Prostate gland (tissue), 2 donors: ENCODE data around the gene ABLIM1.

Source experiments
- POLR2AphosphoS5 ChIP-seq: sonication (generic); formaldehyde crosslinking; IDR thresholded peaks from one replicate; pipeline ENCODE4 v1.6.1; 2017; ENCODE audit warnings: antibody characterized with exemption
- TF ChIP-seq, protein P1 (sequence below), 4 experiments: fragments of 200-600 bp in 2 of 4; fragments of 450-650 bp in 2 of 4; sonication (generic) in 2 of 4; IDR thresholded peaks; 1 replicate in 3 of 4; 2 replicates in 1 of 4; pipeline ENCODE4 v1.5.1; 2016 to 2019; ENCODE audit warnings: antibody characterized with exemption in 4 of 4, mild to moderate bottlenecking in 2 of 4, moderate library complexity in 2 of 4

GRCh38 chr10:114436941-114437340, 221.1 kb downstream of the ABLIM1 start:
- TF ChIP-seq, protein P1, sequence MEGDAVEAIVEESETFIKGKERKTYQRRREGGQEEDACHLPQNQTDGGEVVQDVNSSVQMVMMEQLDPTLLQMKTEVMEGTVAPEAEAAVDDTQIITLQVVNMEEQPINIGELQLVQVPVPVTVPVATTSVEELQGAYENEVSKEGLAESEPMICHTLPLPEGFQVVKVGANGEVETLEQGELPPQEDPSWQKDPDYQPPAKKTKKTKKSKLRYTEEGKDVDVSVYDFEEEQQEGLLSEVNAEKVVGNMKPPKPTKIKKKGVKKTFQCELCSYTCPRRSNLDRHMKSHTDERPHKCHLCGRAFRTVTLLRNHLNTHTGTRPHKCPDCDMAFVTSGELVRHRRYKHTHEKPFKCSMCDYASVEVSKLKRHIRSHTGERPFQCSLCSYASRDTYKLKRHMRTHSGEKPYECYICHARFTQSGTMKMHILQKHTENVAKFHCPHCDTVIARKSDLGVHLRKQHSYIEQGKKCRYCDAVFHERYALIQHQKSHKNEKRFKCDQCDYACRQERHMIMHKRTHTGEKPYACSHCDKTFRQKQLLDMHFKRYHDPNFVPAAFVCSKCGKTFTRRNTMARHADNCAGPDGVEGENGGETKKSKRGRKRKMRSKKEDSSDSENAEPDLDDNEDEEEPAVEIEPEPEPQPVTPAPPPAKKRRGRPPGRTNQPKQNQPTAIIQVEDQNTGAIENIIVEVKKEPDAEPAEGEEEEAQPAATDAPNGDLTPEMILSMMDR (IDR thresholded peaks at IDR 0.05): no peak
- TF ChIP-seq POLR2AphosphoS5: no peak
